ENCODE results near the gene ZNF888.
"Not testable (repeated sequence)": the region's sequence is repeated elsewhere in the genome, so short reads cannot be mapped to it uniquely, and the experiment has no call there.

Gene ZNF888

DNA sequence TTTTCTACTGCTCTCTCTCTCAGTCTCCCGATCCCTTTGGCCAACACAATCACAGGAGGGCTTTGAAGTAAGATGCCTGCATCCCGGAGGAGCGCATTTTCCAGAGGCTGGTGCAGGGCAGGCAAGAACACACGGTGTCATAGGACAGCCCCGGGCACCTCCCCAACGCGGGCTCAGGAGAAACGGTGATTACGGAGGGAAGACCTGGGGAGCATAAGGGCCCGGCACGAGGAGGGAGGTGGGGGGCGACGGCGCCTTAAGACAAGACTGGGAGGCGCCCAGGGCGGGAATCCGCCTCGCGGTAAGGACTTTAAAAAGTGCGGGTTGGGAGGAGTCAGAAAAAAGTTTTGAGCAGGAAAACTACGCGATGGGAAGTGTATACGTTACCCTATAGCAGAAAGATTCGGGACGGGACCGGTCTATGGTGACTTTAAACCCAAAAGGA lies 18.7 kb upstream of the ZNF888 start:
- peak; percentile 43 for DNase-seq (ENCODE audit: low read depth)

DNA sequence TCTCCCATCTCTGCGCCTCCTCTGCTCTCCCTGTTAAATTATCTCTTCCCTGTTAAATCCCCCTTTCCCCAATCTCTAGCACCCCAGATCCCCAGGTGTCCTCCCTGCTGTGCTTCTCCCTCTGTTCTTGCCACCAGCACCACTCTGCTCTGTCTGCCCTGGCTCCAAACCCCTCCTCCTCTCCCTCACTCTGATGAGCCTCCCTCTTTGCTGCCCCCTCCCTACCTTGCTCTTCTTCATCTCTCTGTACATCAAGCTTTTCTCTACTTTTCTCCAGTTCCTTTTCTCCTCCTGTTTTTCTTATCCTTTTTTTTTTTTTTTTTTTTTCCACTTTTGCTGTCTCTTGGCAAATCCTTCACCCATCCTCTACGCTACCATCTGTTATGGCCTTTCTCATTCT lies 18.3 kb upstream of the ZNF888 start:
- not testable (repeated sequence) for DNase-seq (ENCODE audit: low read depth)

DNA sequence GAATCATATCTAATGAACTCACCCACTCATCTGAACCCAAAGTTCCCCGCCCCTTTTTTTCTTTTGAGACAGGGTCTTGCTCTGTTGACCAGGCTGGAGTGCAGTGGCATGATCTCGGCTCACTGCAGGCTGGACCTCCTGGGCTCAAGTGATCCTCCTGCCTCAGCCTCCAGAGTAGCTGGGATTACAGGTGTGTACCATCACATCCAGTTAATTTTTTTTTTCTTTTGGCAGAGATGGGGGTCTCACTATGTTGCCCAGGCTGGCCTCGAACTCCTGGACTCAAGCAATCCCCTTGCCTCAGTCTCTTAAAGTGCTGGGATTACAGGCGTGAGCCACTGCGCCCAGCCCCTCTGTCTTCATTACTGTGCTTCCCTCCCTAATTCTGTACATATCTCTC lies 17.7 kb upstream of the ZNF888 start:
- not testable (repeated sequence) for DNase-seq (ENCODE audit: low read depth)

DNA sequence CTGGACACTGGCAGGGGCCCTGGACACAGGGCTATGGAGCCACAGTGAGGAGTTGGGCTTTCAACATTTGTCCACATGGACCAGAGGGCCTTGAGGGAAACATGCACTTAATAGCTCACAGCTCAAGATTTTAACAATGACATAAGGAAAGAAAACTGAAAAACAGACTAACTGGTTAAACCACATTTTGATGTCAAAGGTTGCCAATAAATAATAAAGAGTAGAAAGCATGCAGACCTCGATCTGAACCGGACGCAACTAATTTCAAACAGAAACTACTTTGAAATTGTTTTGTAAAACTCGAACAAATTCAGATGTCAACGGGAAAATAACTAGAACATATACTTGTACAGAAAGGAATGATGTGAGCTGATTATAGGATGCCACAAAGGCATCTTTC lies 15.5 kb upstream of the ZNF888 start:
- no peak for DNase-seq (ENCODE audit: low read depth)

DNA sequence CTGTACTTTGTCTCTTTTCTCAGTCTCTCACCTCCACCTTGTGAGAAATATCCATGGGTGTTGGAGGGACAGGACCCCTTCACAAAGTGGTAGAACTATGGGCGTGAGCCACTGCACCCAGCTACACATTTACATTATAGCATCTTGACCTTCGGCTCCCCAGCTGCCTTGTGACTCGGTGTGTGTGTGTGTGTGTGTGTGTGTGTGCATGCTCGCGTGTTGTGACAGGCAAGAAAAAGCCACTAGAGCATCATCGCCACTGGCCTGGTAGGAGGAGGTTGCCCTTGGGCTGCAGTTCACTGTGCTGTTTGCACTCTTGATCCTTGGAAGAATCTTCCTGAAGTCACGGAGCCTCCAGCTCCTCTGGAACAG lies 13.7 kb upstream of the ZNF888 start:
- no peak for DNase-seq (ENCODE audit: low read depth)

DNA sequence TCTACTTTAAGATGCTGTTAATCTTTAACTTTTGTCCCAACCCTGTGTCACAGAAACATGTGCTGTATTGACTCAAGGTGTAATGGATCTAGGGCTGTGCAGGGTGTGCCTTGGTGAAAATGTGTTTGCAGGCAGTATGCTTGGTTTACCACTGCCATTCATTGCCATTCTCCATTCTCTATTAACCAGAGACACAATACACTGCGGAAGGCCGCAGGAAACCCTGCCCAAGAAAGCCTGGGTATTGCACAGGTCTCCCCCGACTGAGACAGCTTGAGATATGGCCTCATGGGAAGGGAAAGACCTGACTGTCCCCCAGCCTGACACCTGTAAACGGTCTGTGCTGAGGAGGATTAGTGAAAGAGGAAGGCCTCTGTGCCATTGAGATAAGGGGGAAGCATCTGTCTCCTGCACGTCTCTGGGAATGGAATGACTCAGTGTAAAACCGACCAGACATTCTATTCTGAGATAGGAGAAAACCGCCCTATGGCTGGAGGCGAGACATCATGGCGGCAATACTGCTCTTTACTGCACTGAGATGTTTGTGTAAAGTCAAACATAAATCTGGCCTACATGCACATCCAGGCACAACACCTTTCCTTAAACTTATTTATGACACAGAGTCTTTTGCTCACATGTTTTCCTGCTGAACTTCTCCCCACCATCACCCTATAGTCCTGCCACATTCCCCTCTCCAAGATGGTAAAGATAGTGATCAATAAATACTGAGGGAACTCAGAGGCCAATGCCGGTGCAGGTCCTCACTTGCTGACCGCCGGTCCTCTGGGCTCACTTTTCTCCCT lies 13.1 kb upstream of the ZNF888 start:
- no peak for DNase-seq (ENCODE audit: low read depth)

DNA sequence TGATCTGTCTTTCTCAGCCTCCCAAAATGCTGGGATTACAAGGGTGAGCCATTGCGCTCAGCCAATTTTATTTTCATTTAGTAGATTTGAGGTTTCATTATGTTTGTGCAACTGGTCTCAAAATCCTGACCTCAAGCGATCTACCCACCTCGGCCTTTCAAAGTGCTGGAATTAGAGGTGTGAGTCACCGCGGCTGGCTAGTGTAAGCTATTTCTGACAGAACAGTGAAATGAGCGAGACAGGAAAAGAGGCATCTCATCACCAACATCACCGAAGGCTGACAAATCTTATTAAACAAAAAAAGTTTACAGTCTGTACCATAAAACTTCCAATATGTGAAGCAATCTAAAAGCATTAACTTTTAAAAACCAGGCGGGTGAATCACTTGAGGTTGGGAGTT lies 12.2 kb upstream of the ZNF888 start:
- peak; percentile 12 for DNase-seq (ENCODE audit: low read depth)

DNA sequence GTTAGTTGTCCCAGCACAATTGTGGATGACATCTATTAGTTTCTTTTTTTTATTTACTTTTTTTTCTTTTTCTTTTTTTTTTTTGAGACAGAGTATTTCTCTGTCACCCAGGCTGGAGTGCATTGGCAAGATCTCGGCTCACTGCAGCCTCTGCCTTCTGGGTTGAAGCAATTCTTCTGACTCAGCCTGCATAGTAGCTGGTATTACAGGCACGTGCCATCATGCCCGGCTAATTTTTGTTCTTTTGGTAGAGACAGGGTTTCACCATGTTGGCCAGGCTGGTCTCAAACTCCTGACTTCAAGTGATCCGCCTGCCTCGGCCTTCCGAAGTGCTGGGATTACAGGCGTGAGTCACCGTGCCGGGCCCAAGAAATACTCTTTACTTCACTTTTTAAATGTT lies 1.4 kb upstream of the ZNF888 start:
- not testable (repeated sequence) for DNase-seq (ENCODE audit: low read depth)

DNA sequence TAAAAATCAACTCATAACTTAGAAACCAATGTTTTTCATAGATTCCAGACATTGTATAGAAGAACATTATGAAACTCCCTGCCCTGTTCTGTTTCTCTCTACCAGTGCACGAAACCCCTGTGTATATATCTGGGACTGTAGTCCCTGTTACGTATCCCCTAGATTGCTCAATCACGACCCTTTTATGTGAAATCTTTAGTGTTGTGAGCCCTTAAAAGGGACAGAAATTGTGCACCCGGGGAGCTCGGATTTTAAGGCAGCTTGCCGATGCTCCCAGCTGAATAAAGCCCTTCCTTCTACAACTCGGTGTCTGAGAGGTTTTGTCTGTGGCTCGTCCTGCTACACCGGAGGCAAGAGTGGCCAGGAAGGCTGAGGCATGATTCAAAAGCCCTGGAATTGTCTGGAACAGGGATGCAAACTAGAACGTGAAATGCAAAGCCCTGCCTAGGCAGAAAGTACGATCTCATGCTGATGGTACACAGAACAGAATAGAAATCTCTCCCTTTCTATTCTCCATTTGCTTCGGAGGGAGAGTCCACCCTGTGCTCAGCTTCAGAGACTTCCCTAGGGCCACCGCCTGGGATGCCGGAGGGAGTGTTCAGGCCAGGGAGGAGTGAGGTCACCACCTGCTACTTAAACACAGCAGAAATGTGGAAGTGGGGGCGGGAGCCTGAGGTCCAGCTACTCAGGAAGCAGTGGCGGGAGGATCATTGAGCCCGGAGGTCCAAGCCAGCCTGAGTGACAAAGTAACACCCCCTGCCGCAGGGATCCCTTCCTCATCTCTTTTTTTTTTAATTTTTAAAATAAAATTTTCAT lies 758 bp upstream of the ZNF888 start:
- DNase-seq (ENCODE audit: low read depth) = peak; percentile 8

DNA sequence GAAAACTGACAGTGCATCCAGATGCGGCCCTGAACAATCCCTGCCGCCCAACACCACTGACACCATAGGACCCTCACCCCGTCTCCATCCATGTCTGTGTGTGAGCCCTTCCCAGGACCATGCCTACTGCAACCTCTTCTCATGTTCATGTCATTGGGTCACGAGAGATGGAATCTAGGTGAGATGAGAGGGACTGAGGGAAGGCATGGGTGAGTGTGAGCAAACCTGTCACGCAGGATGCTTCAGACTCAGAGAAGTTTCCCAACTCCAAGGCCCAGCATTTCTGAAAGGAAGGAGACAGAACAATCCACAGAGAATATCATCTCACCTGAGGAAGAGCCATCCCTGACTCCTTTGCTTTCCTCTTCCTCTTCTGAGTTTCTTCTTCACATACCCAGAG lies 5.7 kb downstream of the ZNF888 start:
- DNase-seq (ENCODE audit: low read depth) = no peak

DNA sequence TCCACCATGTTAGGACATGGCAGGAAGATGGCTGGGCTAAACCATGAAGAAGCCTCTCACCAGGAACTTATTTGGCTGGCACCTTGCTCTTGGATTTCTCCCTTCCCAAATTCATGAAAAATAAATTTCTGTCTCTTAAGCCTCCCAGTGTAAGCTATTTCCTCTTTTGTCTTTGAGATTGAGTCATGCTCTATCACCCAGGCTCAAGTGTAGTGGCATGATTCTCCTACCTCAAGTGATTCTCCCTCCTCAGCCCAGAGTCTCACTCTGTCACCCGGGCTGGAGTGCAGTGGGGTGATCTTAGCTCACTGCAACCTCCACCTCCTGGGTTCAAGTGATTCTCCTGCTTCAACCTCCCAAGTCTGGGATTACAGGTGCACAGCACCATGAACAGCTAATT lies 12.6 kb downstream of the ZNF888 start:
- no peak for DNase-seq (ENCODE audit: low read depth)

DNA sequence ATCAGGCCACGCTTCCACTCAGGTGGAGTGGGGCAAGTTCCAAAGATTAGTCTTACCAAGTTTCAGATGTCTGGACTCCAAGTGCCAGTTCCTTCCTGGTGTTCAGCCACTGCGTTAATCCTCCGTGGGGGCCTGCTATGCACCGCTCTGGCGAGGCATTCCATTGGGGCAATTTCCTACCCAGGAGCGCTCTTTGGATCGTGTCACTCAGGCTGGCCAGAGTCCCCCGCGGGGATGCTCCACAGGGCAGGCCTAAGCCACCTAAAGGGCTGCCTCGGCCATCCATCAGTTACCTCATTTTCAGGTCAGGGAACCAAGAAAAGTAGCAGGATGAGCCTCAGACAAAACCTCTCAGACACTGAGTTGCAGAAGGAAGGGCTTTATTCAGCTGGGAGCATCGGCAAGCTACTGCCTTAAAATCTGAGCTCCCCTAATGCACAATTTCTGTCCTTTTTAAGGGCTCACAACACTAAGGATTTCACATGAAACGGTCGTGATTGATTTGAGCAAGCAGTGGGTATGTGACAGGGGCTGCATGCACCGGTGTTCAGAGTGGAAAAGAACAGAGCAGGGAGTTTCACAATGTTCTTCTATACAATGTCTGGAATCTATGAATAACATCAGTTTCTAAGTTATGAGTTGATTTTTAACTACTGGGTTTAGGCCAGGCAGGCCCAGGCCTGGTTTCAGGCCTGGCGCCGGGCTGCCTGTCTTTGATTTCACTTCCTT lies 19.0 kb downstream of the ZNF888 start:
- not testable (repeated sequence) for DNase-seq (ENCODE audit: low read depth)

DNA sequence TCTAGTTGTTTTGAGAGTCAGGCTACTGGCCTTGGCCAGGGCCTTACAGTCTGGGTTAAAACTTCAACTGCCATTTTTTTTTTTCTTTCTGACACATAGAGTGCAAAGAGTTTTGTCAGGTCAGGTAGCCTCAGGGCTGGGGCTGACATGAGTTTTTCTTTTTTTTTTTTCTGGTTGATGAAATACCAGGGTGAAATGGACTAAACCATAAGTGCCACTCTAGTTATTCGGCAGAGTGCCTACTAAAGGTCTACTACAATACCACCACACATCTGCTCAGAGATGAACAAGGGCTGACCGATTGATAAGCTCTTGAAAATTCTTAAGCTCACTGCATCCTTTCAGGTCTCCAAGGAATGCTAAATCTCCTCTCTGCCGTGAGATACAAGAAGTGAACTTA lies 21.4 kb downstream of the ZNF888 start:
- no peak for DNase-seq (ENCODE audit: low read depth)

DNA sequence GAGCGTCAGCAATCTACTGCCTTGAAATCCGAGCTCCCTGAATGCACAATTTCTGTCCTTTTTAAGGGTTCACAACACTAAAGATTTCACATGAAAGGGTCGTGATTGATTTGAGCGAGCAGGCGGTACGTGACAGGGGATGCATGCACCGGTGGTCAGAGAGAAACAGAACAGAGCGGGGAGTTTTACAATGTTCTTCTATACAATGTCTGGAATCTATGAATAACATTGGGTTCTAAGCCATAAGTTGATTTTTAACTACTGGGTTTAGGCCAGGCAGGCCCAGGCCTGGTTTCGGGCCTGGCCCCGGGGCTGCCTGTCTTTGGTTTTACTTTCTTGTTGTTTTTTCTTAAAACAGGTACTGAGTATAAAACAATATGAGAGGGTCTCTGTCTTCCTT lies 24.6 kb downstream of the ZNF888 start:
- not testable (repeated sequence) for DNase-seq (ENCODE audit: low read depth)

DNA sequence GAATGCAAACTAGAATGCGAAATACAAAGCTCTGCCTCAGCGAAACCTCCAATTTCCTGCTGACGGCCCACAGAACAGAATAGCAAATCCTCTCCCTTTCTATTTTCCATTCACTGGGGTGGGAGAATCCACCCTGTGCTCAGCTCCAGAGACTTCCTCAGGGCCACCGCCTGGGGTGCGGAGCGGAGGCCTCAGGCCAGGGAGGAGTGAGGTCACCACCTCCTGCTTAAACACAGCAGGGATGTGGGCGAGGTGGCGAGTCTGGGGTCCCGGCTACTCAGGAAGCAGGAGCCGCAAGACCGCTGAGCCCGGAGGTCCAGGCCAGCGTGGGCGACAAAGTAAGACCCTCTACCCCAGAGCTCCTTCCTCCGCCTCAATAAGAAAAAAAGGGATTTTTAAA lies 25.1 kb downstream of the ZNF888 start:
- no peak for DNase-seq (ENCODE audit: low read depth)

DNA sequence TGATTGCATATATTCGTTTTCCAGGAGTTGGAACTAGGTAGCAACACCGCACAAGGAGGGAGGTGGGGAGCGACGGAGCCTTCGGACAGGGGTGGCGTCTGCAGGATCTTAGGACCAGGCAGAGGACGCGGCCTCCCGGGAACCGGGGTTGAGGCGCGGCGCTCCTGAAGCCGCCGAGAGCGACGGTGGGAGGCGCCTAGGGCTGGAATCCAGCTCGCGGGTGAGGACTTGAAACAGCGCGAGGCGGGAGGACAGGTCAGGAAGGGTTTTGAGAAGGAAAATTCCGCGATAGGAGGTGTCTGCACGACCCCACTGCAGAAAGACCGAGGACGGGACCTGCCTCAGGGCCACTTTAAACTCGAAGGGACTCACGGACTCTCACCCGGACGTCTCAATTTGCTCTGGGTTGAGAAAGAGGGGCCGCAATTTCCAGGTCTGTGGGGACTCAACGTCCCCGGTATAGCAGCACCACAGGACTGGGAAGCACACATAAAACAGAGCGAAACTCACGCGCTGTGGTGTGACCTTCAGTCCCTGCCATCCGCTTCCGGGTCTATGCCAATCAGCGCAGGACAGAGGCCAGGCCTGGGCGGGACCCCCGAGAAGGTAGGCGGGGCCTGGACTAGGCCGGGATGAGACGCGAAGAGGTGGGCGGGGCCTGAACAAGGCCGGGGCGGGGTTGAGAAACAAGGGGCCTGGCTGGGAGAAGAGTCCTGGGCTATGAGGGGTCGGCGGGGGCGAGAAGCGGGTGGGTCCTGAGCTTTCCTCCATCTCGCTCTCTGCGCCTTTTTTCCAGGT lies 25.9 kb downstream of the ZNF888 start, which contains the start of gene ZNF320:
TSS of gene ZNF320 (minus strand) at position 498 of the 798 bp plus-strand sequence. CDS start 7,380 bp downstream, outside the sequence.
- peak; percentile 93 for DNase-seq (ENCODE audit: low read depth)

DNA sequence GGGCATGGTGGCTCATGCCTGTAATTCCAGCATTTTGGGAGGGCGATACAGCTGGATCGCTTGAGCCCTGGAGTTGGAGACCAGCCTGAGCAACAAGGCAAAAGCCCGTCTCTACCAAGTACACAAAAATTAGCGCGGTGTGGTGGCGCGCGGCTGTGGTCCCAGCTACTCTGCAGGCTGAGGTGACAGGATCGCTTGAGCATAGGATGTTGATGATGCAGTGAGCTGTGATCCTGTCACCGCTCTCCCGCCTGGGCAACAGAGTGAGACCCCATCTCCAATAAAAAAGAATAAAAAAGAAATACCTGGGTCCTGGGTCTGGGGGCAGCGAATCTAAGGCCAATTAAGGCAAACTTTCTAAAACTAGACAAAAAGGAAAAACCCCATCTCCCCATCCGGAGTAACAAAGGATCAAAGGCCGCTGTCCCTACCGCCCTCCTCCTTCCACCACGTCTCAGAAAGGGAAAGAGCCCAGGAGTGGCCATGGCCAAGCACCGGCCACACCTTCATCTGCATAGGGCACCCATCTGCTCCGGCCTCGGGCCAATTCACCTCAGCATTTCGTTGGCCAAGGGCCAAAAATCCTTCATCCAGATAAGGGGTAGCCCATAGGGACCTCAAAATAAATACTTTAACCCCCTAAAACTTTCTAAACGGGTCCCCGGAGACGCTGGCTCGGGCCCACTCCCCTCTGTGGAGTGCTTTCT lies 26.6 kb downstream of the ZNF888 start:
- DNase-seq (ENCODE audit: low read depth) = peak; percentile 24

DNA sequence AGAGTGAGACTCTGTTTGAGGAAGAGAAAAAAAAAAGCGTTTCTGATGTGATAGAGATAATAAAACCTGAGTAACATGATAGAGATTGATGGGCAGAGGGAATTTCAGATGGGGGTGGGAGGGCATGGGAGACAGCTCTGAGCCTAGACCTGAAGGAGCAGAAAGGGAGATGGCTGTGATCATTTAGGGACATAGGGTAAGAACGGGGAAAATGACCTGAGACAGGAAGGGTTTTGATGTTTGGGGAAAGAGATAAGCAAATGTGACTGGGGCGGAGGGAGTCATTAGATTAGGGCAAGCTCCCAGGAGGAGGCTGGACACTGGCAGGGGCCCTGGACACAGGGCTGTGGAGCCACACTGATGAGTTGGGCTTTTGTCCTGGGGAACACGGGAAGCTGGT lies 31.9 kb downstream of the ZNF888 start:
- DNase-seq (ENCODE audit: low read depth) = no peak

DNA sequence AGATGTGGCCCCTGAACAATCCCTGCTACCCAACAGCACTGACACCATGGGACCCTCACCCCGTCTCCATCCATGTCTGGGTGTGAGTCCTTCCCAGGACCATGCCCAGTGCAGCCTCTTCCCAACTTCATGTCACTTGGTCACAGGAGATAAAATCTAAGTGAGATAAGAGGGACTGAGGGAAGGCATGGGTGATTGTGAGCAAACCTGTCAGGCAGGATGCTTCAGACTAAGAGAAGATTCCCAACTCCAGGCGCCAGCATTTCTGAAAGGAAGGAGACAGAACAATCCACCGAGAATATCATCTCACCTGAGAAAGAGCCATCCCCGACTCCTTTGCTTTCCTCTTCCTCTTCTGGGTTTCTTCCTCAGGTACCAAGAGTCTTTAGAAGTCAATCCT lies 33.3 kb downstream of the ZNF888 start:
- DNase-seq (ENCODE audit: low read depth) = no peak

DNA sequence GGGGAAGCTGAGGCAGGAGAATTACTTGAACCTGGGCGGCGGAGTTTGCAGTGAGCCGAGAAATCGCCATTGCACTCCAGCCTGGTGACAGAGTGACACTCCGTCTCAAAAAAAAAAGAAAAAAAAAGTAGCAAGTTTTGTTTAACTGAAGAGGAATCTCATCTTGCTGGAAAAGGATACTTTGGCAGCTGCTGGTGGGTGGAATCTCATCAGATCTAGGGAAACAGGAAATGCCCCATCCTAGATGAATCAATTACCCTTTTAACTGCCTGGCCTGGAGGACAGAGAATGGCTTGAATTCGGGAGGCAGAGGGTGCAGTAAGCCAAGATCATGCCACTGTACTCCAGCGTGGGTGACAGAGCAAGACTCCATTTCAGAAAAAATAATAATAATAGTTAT lies 34.2 kb downstream of the ZNF888 start:
- DNase-seq (ENCODE audit: low read depth) = no peak

DNA sequence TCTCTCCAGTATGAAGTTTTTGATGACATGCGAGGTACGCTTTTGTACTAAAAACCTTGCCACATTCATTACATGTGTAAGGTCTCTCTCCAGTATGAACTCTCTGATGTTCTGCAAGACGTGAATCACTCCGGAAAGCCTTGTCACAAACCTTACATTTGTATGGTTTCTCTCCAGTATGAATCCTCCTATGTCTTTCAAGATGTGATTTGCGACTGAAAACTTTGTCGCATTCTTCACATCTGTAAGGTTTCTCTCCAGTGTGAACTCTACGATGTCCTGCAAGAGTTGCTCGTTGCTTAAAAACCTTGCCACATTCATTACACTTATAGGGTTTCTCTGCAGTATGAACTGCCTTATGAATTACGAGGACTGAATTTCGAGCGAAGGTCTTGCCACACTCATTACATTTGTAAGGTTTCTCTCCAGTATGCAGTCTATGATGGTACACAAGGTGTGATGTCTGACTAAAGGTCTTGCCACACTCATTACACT lies 42.3 kb downstream of the ZNF888 start:
- DNase-seq (ENCODE audit: low read depth) = no peak
